A673 (cell line): ENCODE measurements around the gene TNFRSF6B. TPM values are rescaled to one million over a fixed set of nuclear protein-coding genes. Genes with fewer than 3 reads are reported as not detected.

Experiments
- BruUV-seq: library from RNA; stranded (reverse); fragments of 400-500 nt; replicated peaks from 2 replicates; lab custom pipeline; 2021; lab: Mats Ljungman, UMichigan
- CTCF ChIA-PET: fragments of 300-600 bp; sonication (Branson Sonifier 250); formaldehyde crosslinking; loops from one replicate; lab custom pipeline; 2022; ENCODE audit warnings: antibody characterized with exemption; lab: Charles Lee
- POLR2A ChIA-PET: fragments of 300-600 bp; sonication (Branson Sonifier 250); formaldehyde crosslinking; loops from one replicate; lab custom pipeline; 2022; ENCODE audit warnings: antibody characterized with exemption; ENCODE audit not compliant: low non-redundant PET; lab: Charles Lee
- DNase-seq: peaks from one replicate; pipeline ENCODE4 v3.0.0-alpha.2; 2015; ENCODE audit warnings: low spot score
- H3K27ac ChIP-seq: fragments of 200-600 bp; sonication (generic); 2 replicates; pipeline ENCODE4 v1.5.1; 2016; ENCODE audit warnings: mixed run types, low read depth, mild to moderate bottlenecking, mixed read lengths, antibody characterized with exemption, low read length; ENCODE audit not compliant: poor library complexity, severe bottlenecking
- H3K27me3 ChIP-seq: fragments of 200-600 bp; sonication (generic); replicated peaks from 2 replicates; pipeline ENCODE4 v1.6.1; 2017; ENCODE audit warnings: mixed run types, low read depth, mild to moderate bottlenecking, mixed read lengths, antibody characterized with exemption, low read length; ENCODE audit not compliant: insufficient read depth, poor library complexity
- H3K36me3 ChIP-seq: fragments of 200-600 bp; sonication (generic); 2 replicates; pipeline ENCODE4 v1.6.1; 2016; ENCODE audit warnings: mixed run types, mild to moderate bottlenecking, mixed read lengths, antibody characterized with exemption, low read length; ENCODE audit not compliant: insufficient read depth, poor library complexity, severe bottlenecking
- H3K4me1 ChIP-seq: fragments of 200-600 bp; sonication (generic); 2 replicates; pipeline ENCODE4 v1.6.1; 2017; ENCODE audit warnings: mixed run types, mild to moderate bottlenecking, mixed read lengths, antibody characterized with exemption, low read length; ENCODE audit not compliant: insufficient read depth, poor library complexity, severe bottlenecking
- H3K4me3 ChIP-seq: fragments of 200-600 bp; sonication (generic); 2 replicates; pipeline ENCODE4 v1.5.1; 2016; ENCODE audit warnings: low read depth, mixed run types, mild to moderate bottlenecking, mixed read lengths, low read length; ENCODE audit not compliant: poor library complexity, severe bottlenecking
- H3K9me3 ChIP-seq: fragments of 200-600 bp; sonication (generic); 2 replicates; pipeline ENCODE4 v1.6.1; 2016; ENCODE audit warnings: mixed run types, low read depth, mild to moderate bottlenecking, mixed read lengths, antibody characterized with exemption, low read length; ENCODE audit not compliant: poor library complexity, severe bottlenecking
- EZH2 ChIP-seq: fragments of 200-600 bp; sonication (generic); IDR thresholded peaks from 2 replicates; pipeline ENCODE4 v1.6.1; 2017; ENCODE audit warnings: borderline replicate concordance, low read depth, mild to moderate bottlenecking, mixed read lengths, antibody characterized with exemption, low read length; ENCODE audit not compliant: poor library complexity, severe bottlenecking
- intact Hi-C: fragments of 100-400 bp; cut with micrococcal nuclease; formaldehyde crosslinking; loops from one replicate; pipeline ENCODE4 v1.10.0; 2022; ENCODE audit not compliant: unreplicated experiment
- total RNA-seq: library from RNA; stranded (reverse); gene quantifications from 2 replicates; pipeline ENCODE4 v1.2.3, GENCODE V29; 2021
- TF ChIP-seq, protein P1 (sequence below): fragments of 300-800, 200-600 bp; sonication (generic); conservative IDR thresholded peaks from 2 replicates; pipeline ENCODE4 v1.5.1; 2017; ENCODE audit warnings: low read depth, mild to moderate bottlenecking, antibody characterized with exemption, low read length, moderate library complexity, mixed read lengths

The TNFRSF6B gene
- total RNA-seq, 1 experiment from 2014 or later = not detected

DNA sequence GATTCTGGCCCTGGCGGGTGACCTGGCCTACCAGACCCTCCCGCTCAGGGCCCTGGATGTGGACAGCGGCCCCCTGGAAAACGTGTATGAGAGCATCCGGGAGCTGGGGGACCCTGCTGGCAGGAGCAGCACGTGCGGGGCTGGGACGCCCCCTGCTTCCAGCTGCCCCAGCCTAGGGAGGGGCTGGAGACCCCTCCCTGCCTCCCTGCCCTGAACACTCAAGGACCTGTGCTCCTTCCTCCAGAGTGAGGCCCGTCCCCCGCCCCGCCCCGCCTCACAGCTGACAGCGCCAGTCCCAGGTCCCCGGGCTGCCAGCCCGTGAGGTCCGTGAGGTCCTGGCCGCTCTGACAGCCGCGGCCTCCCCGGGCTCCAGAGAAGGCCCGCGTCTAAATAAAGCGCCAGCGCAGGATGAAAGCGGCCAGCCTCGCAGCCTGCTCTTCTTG is 42.3 kb downstream of the TNFRSF6B start:
- intact Hi-C loops = no loop called here
- BruUV-seq = no TSS peak
- H3K27me3 ChIP-seq = no peaks in the 10 kb centered on the region
- H3K4me1 ChIP-seq = peaks cover 16% of the 10 kb centered on the region
- H3K27ac ChIP-seq = no peak overlapping the region
- CTCF ChIA-PET = no interaction called here
- no peak overlapping the region for H3K4me3 ChIP-seq
- POLR2A ChIA-PET = no interaction called here
- DNase-seq = no peak
- TF ChIP-seq, protein P1, sequence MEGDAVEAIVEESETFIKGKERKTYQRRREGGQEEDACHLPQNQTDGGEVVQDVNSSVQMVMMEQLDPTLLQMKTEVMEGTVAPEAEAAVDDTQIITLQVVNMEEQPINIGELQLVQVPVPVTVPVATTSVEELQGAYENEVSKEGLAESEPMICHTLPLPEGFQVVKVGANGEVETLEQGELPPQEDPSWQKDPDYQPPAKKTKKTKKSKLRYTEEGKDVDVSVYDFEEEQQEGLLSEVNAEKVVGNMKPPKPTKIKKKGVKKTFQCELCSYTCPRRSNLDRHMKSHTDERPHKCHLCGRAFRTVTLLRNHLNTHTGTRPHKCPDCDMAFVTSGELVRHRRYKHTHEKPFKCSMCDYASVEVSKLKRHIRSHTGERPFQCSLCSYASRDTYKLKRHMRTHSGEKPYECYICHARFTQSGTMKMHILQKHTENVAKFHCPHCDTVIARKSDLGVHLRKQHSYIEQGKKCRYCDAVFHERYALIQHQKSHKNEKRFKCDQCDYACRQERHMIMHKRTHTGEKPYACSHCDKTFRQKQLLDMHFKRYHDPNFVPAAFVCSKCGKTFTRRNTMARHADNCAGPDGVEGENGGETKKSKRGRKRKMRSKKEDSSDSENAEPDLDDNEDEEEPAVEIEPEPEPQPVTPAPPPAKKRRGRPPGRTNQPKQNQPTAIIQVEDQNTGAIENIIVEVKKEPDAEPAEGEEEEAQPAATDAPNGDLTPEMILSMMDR = no peak
- no peak for TF ChIP-seq EZH2
- peaks cover 26% of the 10 kb centered on the region for H3K36me3 ChIP-seq
- no peaks in the 10 kb centered on the region for H3K9me3 ChIP-seq

DNA sequence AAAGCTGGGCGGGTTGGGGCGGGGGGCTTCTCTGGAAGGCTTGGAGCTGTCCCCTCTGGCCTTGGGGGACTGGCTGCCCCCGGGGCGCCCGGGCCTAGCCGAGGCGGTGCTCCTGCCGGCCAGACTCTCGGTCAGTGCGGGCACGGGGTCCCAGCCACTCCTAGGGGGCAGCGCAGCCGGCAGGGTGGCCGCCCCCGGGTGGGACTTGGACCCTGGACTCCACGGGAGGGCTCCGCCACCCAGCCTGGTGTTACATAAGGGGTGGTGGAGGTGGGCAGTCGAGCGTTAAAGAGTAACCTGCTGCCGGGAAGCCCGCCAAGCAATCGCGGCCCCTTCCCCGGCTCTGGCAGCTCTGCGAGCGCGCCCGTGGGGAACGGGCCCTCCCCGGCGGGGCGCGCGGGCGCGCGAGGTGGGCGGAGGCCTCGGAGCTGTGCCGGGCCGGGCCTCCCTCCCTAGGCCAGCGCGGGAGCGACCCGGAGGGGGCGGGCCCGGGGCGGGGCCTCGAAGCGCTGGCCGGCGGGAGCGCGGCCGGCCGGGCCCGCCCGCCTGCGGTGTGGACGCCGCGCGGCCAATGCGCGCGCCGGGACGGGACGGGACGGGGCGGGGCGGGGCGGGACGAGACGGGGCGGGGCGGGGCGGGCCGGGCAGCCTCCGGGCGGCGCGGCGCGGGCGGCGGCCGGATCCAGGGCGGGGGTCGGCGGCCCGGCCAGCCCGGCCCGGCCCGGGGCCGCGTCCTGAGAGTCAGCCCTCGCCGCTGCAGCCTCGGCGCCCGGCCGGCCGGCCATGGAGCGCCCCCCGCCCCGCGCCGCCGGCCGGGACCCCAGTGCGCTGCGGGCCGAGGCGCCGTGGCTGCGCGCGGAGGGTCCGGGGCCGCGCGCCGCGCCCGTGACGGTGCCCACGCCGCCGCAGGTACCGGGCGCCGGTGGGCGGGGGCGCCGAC is 42.9 kb downstream of the TNFRSF6B start, which contains the start of gene SLC2A4RG:
SLC2A4RG (plus strand) TSS at position 647 of the 940 bp plus-strand sequence; CDS start at position 784, 137 bp downstream.
- ChIA-PET POLR2A (no interaction called here), CTCF (no interaction called here)
- Histone ChIP-seq H3K27me3 (no peaks in the 10 kb centered on the region), H3K4me3 (peak within 1 kb of the TSS; percentile 78), H3K36me3 (peaks cover 29% of the 10 kb centered on the region), H3K27ac (peak within 1 kb of the TSS; percentile 88), H3K9me3 (no peaks in the 10 kb centered on the region), H3K4me1 (peaks cover 16% of the 10 kb centered on the region)
- no TSS peak for BruUV-seq
- peak; percentile 81 for DNase-seq
- TF ChIP-seq, protein P1 = no peak
- no peak for TF ChIP-seq EZH2
- intact Hi-C loops = no loop called here

DNA sequence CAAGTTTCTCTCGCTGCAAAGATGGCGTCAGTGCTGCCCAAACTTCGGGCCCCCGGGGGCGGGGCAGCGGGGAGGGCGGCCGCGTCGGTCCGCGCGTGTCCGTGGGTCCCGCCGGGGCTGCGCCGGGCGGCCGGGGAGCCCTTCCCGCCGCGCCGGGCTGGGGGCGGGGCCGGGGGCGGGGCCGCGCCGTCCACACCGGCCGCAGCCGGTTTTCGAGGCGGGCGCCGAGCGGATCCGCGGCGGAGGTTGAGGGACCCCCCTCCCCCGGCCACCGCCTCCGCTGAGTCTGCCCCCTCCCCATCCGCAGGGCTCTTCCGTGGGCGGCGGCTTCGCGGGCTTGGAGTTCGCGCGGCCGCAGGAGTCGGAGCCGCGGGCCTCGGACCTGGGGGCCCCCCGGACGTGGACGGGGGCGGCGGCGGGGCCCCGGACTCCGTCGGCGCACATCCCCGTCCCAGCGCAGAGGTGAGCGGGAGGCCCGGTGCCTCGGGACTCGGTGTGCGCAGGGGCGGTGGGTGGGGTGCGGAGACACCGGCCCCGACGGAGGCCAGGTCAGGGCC is 43.7 kb downstream of the TNFRSF6B start:
- Histone ChIP-seq H3K4me3 (peak overlapping the region; percentile 78), H3K27ac (peak overlapping the region; percentile 88), H3K4me1 (peaks cover 16% of the 10 kb centered on the region), H3K36me3 (peaks cover 26% of the 10 kb centered on the region), H3K27me3 (no peaks in the 10 kb centered on the region), H3K9me3 (no peaks in the 10 kb centered on the region)
- peak; percentile 51 for DNase-seq
- no TSS peak for BruUV-seq
- intact Hi-C loops = no loop called here
- TF ChIP-seq, protein P1 = no peak
- TF ChIP-seq EZH2 = no peak
- CTCF ChIA-PET = no interaction called here
- POLR2A ChIA-PET = interaction anchor here (0.6 kb wide), 1 partner anchor 11 kb away, joined by 11 read pairs; no protein-coding TSS in a partner anchor
